NCI-H2107 treated with DMSO at 0.1 percent for 48 hours (cell line): Measurements from ENCODE around the gene CREBBP.

Experiments used
- DNase-seq: peaks from one replicate; lab custom pipeline; 2025; ENCODE audit not compliant: unreplicated experiment; lab: John Stamatoyannopoulos, UW

Gene CREBBP

GRCh38 chr16:3738128-3738527 is 142.4 kb downstream of the CREBBP start:
- no peak for DNase-seq

- DNase-seq: no peak
These were observed 143.3 kb downstream of the CREBBP start for GRCh38 chr16:3737181-3737580.

GRCh38 chr16:3736116-3736515 is 144.4 kb downstream of the CREBBP start:
- no peak for DNase-seq

- DNase-seq: no peak
These were observed 145.0 kb downstream of the CREBBP start for GRCh38 chr16:3735541-3735940.

GRCh38 chr16:3734758-3735221 is 145.7 kb downstream of the CREBBP start:
- DNase-seq: no peak

- no peak for DNase-seq
These were observed 146.3 kb downstream of the CREBBP start for GRCh38 chr16:3734084-3734757.

- DNase-seq: no peak
These were observed 148.3 kb downstream of the CREBBP start for GRCh38 chr16:3732171-3732570.

- DNase-seq: no peak
These were observed 149.2 kb downstream of the CREBBP start for GRCh38 chr16:3731126-3731935.

GRCh38 chr16:3730161-3731125 is 150.1 kb downstream of the CREBBP start:
- no peak for DNase-seq

- no peak for DNase-seq
These were observed 151.1 kb downstream of the CREBBP start for GRCh38 chr16:3729161-3730112.

- no peak for DNase-seq
These were observed 151.9 kb downstream of the CREBBP start for GRCh38 chr16:3728424-3729160.

GRCh38 chr16:3727806-3728381 is 152.6 kb downstream of the CREBBP start:
- DNase-seq: no peak

- no peak for DNase-seq
These were observed 154.4 kb downstream of the CREBBP start for GRCh38 chr16:3726021-3726687.

GRCh38 chr16:3725276-3725675 is 155.2 kb downstream of the CREBBP start:
- no peak for DNase-seq

GRCh38 chr16:3722508-3722907 is 158.0 kb downstream of the CREBBP start:
- DNase-seq: no peak

GRCh38 chr16:3720418-3720817 is 160.1 kb downstream of the CREBBP start:
- no peak for DNase-seq

GRCh38 chr16:3718628-3719027 is 161.9 kb downstream of the CREBBP start:
- DNase-seq: no peak

GRCh38 chr16:3718019-3718391 is 162.5 kb downstream of the CREBBP start:
- no peak for DNase-seq
